Measurements from ENCODE around the gene CTAGE6. TPM values are rescaled to one million over a fixed set of nuclear protein-coding genes. Genes with fewer than 3 reads are reported as not detected.

Gene CTAGE6
- total RNA-seq, result 0.65 and 0.97 TPM in 2 replicates

GRCh38 chr7:143757596-143757995 lies at the start of gene CTAGE6:
TSS of gene CTAGE6 (minus strand) at chr7:143757696. CDS start at chr7:143757658, 38 bp downstream.

Small RNA genes lying within 50 kb of the gene (small RNA-seq; reads per million reads assigned to genes)
- gene RNU6-267P, result not detected

Other genes starting within 250 kb of the CTAGE6 start
- gene CTAGE15, start 185.9 kb downstream of the CTAGE6 start, total RNA-seq, result 0.36 and 1.5 TPM in 2 replicates
- gene TCAF2, start 136.7 kb downstream of the CTAGE6 start, total RNA-seq, result 3.6 and 7.6 TPM in 2 replicates
- gene TCAF1, start 144.5 kb upstream of the CTAGE6 start, total RNA-seq, result 99.5 and 101 TPM in 2 replicates
- not detected in 2 replicates for gene OR2F2, start 177.5 kb upstream of the CTAGE6 start, total RNA-seq
- gene OR2F1, start 197.1 kb upstream of the CTAGE6 start, total RNA-seq, result not detected in 2 replicates
- gene OR6B1, start 242.6 kb upstream of the CTAGE6 start, total RNA-seq, result not detected in 2 replicates